Activated CD8-positive, alpha-beta T cell treated with anti-CD3 and anti-CD28 coated beads for 36 hours (primary cell): ENCODE results near the gene CSNK2B. TPM values are rescaled to one million over a fixed set of nuclear protein-coding genes. Genes with fewer than 3 reads are reported as not detected.

Source experiments
- ATAC-seq: fragments of 200-7000 bp; cut with Tn5 transposase; one replicate; pipeline ENCODE4 v1.10.0; 2021; ENCODE audit warnings: mild to moderate bottlenecking, moderate library complexity
- CTCF ChIA-PET: fragments of 350-600 bp; sonication (Branson Sonifier 250); formaldehyde crosslinking; loops from one replicate; lab custom pipeline; 2021; ENCODE audit warnings: antibody characterized with exemption; lab: Charles Lee
- POLR2A ChIA-PET: fragments of 350-600 bp; sonication (Branson Sonifier 250); formaldehyde crosslinking; loops from one replicate; lab custom pipeline; 2021; ENCODE audit warnings: antibody characterized with exemption; lab: Charles Lee
- DNase-seq: peaks from one replicate; pipeline ENCODE4 v3.0.0-alpha.2; 2020
- H3K27ac Mint-ChIP-seq: one replicate; pipeline ENCODE4 v1.8.0; 2021; ENCODE audit warnings: mild to moderate bottlenecking, mixed read lengths
- H3K27me3 Mint-ChIP-seq: one replicate; pipeline ENCODE4 v1.8.0; 2021; ENCODE audit warnings: mixed read lengths
- H3K36me3 Mint-ChIP-seq: one replicate; pipeline ENCODE4 v1.8.0; 2021; ENCODE audit warnings: low read depth, mixed read lengths
- H3K4me1 Mint-ChIP-seq: one replicate; pipeline ENCODE4 v1.8.0; 2021; ENCODE audit warnings: low read depth, mixed read lengths
- H3K4me3 Mint-ChIP-seq: one replicate; pipeline ENCODE4 v1.8.0; 2021; ENCODE audit warnings: mild to moderate bottlenecking, moderate library complexity, mixed read lengths
- H3K9me3 Mint-ChIP-seq: one replicate; pipeline ENCODE4 v1.8.0; 2021; ENCODE audit warnings: mixed read lengths
- intact Hi-C: fragments of 100-400 bp; cut with micrococcal nuclease; formaldehyde crosslinking; loops from one replicate; pipeline ENCODE4 v1.10.0; 2022
- total RNA-seq, 2 experiments: library from RNA; stranded (reverse); gene quantifications; one replicate each; pipeline ENCODE4 v1.2.3, GENCODE V29; 2021
- TF ChIP-seq, protein P1 (sequence below): fragments of 200-600 bp; IDR thresholded peaks from one replicate; pipeline ENCODE4 v1.8.0; 2022; ENCODE audit warnings: antibody characterized with exemption, mild to moderate bottlenecking

CSNK2B gene
- total RNA-seq, 2 experiments from 2014 or later, result 241 to 247 TPM

DNA sequence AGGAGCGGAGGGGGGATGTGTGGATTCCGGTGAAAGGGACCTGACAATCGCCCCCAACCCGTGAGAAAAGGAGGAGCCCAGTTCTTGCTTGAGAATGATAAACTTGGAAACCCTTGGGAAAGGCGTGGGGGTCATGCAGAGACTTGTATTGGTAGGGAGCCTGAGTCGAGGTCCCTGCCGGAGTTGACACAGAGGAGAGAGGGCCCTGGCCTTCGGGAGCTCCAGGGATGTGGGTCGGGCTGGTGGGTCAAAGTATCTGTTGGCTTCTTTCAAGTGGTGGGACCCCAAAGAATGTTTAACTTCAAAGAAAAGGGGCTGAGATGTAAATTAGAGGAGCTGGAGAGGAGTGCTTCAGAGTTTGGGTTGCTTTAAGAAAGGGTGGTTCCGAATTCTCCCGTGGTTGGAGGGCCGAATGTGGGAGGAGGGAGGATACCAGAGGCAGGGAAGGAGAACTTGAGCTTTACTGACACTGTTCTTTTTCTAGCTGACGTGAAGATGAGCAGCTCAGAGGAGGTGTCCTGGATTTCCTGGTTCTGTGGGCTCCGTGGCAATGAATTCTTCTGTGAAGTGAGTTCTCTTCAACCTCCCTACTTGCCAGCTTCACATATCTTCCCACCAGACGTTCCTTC is 571 bp downstream of the CSNK2B start:
- CTCF ChIA-PET, result interaction anchor here (0.7 to 0.9 kb wide), 2 partner anchors 71 to 173 kb away, joined by 3 read pairs; no protein-coding TSS in a partner anchor
- TF ChIP-seq, protein P1, sequence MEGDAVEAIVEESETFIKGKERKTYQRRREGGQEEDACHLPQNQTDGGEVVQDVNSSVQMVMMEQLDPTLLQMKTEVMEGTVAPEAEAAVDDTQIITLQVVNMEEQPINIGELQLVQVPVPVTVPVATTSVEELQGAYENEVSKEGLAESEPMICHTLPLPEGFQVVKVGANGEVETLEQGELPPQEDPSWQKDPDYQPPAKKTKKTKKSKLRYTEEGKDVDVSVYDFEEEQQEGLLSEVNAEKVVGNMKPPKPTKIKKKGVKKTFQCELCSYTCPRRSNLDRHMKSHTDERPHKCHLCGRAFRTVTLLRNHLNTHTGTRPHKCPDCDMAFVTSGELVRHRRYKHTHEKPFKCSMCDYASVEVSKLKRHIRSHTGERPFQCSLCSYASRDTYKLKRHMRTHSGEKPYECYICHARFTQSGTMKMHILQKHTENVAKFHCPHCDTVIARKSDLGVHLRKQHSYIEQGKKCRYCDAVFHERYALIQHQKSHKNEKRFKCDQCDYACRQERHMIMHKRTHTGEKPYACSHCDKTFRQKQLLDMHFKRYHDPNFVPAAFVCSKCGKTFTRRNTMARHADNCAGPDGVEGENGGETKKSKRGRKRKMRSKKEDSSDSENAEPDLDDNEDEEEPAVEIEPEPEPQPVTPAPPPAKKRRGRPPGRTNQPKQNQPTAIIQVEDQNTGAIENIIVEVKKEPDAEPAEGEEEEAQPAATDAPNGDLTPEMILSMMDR, result no peak
- Mint-ChIP-seq H3K36me3 (peaks cover 82% of the 10 kb centered on the region), H3K27ac (peak overlapping the region; percentile 97), H3K4me3 (peak overlapping the region; percentile 98), H3K9me3 (no peaks in the 10 kb centered on the region), H3K4me1 (peaks cover 54% of the 10 kb centered on the region), H3K27me3 (no peaks in the 10 kb centered on the region)
- POLR2A ChIA-PET, result interaction anchor here (0.5 to 8.5 kb wide), 10 partner anchors 12 to 172 kb away, joined by 3 to 160 read pairs (median 4); partner anchors contain the start of genes ABHD16A, APOM, BAG6 and DDX39B
- intact Hi-C loops, result loop anchor here (10.0 kb wide), 2 partner anchors 122 to 168 kb away; partner anchors contain the start of genes ATP6V1G2, DDX39B and NFKBIL1
- ATAC-seq (no peak), DNase-seq (no peak)

DNA sequence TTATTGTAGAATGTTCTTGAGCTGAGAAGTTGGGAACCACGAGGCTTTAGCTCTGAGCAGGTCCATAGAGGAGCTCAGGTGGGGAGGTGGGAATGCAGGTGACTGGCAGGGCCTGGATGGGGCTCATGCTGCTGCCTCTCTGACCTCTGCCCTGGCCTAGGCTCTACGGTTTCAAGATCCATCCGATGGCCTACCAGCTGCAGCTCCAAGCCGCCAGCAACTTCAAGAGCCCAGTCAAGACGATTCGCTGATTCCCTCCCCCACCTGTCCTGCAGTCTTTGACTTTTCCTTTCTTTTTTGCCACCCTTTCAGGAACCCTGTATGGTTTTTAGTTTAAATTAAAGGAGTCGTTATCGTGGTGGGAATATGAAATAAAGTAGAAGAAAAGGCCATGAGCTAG is 3.8 kb downstream of the CSNK2B start, which contains the start of gene LY6G5B:
Gene LY6G5B, plus strand, starts transcription at position 301 of the 400 bp plus-strand sequence. CDS start 975 bp downstream, outside the sequence.
- intact Hi-C loops, result loop anchor here (10.0 kb wide), 2 partner anchors 125 to 165 kb away; partner anchors contain the start of genes ATP6V1G2, DDX39B and NFKBIL1
- ChIA-PET POLR2A (interaction anchor here (0.6 to 1.6 kb wide), 6 partner anchors 9 to 58 kb away, joined by 3 to 4 read pairs (median 3); partner anchors contain the start of genes C6orf47 and LY6G5C), CTCF (interaction anchor here (0.8 to 2.3 kb wide), 4 partner anchors 10 to 283 kb away, joined by 3 to 8 read pairs (median 4); partner anchors contain the start of gene LY6G5C)
- no peaks in the 10 kb centered on the region for H3K27me3 Mint-ChIP-seq
- peak within 1 kb of the TSS; percentile 59 for H3K27ac Mint-ChIP-seq
- TF ChIP-seq, protein P1, result no peak
- no peaks in the 10 kb centered on the region for H3K9me3 Mint-ChIP-seq
- no peak within 1 kb of the TSS for H3K4me3 Mint-ChIP-seq
- peaks cover 69% of the 10 kb centered on the region for H3K36me3 Mint-ChIP-seq
- H3K4me1 Mint-ChIP-seq, result peaks cover 25% of the 10 kb centered on the region
- ATAC-seq, result no peak
- DNase-seq, result no peak

DNA sequence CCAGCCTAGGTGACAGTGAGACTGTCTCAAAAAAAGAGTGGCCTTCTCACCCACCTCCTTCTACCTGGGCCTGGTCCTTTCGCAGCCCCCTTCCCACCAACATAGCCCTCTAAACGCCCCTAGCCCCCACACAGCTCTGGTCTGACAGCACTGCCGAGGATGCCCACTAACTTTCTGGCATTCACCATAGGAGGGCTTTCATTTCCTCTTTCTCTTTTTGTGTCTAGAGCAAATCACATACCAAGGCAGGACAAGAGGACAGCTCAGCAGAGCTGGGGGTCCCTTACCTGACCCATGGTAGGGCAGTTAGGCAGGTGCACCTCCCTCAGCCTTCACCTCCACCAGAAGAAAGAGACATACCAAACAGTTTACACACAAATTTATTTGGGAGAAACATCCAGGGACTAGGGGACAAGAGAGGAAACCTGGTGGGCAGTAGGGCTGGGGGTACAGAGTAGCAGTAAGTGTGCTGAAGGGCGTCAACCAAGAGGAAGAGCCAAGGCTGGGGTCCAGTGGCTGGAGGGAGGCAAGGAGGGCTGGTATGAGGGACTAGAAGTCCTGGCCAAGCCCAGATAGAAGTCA is 10.5 kb downstream of the CSNK2B start:
- ATAC-seq, result no peak
- no peaks in the 10 kb centered on the region for H3K27me3 Mint-ChIP-seq
- H3K4me3 Mint-ChIP-seq, result no peak overlapping the region
- H3K27ac Mint-ChIP-seq, result no peak overlapping the region
- intact Hi-C loops, result no loop called here
- H3K36me3 Mint-ChIP-seq, result peaks cover 18% of the 10 kb centered on the region
- POLR2A ChIA-PET, result interaction anchor here (1.1 kb wide), 1 partner anchor 15 kb away, joined by 3 read pairs; the partner anchor contains the start of gene C6orf47
- no peaks in the 10 kb centered on the region for H3K9me3 Mint-ChIP-seq
- CTCF ChIA-PET, result no interaction called here
- peaks cover 9% of the 10 kb centered on the region for H3K4me1 Mint-ChIP-seq
- no peak for DNase-seq
- TF ChIP-seq, protein P1, result no peak

DNA sequence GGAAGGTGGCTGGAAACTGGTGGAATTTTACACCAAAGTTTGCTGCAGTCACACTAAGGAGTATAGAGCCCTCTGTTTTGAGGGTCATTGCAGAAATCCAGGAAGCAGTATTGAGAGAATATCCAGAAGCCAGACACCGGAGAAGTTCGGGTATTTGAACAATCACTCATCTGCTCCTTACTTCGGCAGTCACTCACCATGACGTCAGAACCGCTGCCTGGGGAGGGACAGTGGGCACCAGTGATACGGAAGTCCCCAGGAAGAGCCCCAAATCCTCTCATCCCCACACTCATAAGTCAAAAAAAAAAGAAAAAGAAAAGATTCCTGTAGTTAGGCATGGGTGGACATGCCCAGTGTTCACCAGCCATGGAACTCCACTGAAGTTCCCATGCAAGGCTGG is 11.0 kb downstream of the CSNK2B start:
- no peak overlapping the region for H3K4me3 Mint-ChIP-seq
- H3K27me3 Mint-ChIP-seq, result no peaks in the 10 kb centered on the region
- H3K27ac Mint-ChIP-seq, result no peak overlapping the region
- POLR2A ChIA-PET, result interaction anchor here (0.9 kb wide), 1 partner anchor 22 kb away, joined by 3 read pairs; no protein-coding TSS in a partner anchor
- H3K9me3 Mint-ChIP-seq, result no peaks in the 10 kb centered on the region
- intact Hi-C loops, result no loop called here
- TF ChIP-seq, protein P1, result no peak
- peaks cover 15% of the 10 kb centered on the region for H3K36me3 Mint-ChIP-seq
- no peak for DNase-seq
- CTCF ChIA-PET, result interaction anchor here (1.9 kb wide), 1 partner anchor 14 kb away, joined by 6 read pairs; no protein-coding TSS in a partner anchor
- peaks cover 11% of the 10 kb centered on the region for H3K4me1 Mint-ChIP-seq
- ATAC-seq, result no peak
